Activated naive CD4-positive, alpha-beta T cell (primary cell): ENCODE measurements around the gene ATP6V1G2.
A peak's percentile ranks its signal among the peaks of the same experiment; 100 is the strongest.
"Not testable (repeated sequence)": the region's sequence is repeated elsewhere in the genome, so short reads cannot be mapped to it uniquely, and the experiment has no call there.

Source experiments
- DNase-seq, 4 experiments: peaks; one replicate each; lab custom pipeline; 2025; lab: John Stamatoyannopoulos, UW

The ATP6V1G2 gene

DNA sequence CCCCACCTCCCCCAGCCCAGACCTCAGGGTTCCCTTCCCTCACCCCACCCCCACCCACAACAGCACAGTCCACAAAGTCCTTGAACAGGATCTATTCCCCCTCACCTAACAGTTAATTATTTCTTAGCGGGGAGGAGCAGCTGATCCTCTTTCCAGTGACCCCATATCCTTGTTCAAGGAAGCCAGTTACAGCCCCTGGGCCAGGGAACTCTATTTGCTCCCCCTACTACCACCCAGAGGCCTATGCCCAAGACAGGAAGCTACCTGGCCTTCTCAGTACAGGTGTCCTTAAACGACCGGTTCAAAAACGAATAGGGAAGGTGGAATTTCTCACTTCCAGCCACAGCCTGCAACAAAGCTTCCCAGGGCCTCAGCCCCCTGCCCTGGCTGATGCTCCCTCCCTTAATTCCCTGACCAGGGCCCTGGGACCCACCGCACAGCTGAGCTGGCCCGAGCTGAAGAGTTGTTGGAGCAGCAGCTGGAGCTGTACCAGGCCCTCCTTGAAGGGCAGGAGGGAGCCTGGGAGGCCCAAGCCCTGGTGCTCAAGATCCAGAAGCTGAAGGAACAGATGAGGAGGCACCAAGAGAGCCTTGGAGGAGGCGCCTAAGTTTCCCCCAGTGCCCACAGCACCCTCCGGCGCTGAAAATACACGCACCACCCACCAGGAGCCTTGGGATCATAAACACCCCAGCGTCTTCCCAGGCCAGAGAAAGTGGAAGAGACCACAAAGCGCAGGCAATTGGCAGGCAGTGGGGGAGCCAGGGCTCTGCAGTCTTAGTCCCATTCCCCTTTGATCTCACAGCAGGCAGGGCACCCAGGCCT, 16.9 kb downstream of the ATP6V1G2 start:
- no peak for DNase-seq

- DNase-seq, result no peak
Observed at GRCh38 chr6:31528821-31529328, 17.5 kb downstream of the ATP6V1G2 start, which contains the start of gene MCCD1. Gene MCCD1, plus strand, starts transcription at chr6:31528962. Its CDS starts 53 bp downstream, at chr6:31529015.

DNA sequence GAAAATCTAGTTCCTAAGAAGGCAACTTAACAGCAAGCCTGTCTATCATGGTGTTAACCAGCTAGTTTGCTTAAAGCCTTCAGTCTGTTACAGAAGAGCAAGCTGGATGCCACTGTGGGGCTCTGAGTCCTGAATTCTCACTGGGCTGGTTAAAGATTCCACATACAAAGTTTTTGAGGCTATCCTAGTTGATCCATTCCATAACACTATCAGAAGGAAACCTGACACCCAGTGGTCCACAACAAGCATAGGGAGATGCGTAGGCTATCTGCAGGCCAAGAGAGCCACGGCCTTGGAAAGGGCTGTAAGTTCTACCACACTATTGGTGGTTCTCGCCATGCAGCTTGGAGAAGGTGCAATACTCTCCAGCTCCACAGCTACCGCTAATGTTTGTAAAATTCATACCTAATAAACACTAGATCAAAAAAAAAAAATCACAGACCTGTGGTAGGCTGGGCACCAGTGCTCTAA, 18.1 kb downstream of the ATP6V1G2 start:
- DNase-seq, result no peak

DNA sequence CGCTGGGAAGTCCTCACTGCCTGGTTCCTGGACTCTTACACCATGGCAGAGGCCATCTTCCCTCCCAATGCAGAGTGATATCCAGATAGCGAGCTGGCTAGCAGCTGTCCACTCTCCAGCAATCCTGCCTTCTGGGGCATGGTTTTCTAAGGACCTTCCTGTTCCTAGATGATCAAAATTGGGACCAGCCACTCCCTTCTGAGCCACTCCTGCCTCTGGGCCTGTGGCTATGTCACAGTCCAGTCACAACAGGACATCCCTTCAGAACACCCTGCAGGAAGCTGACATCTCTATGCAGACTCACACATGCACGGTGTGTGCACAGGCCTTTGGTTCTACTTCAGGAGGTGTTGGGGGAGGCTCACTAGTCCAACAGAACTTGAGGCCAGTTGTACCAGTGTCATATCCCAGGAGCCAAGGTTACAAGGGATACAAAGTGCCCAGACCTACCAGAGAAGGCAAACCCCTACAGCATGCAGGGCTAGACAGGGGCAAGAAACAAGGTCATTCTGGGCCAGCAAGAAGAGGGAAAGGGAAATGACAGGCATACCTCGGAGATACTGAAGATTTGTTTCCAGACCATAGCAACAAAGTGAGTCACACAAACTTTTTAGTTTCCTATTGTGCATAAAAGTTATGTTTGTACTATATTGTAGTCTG, 20.3 kb downstream of the ATP6V1G2 start:
- DNase-seq, result no peak

DNA sequence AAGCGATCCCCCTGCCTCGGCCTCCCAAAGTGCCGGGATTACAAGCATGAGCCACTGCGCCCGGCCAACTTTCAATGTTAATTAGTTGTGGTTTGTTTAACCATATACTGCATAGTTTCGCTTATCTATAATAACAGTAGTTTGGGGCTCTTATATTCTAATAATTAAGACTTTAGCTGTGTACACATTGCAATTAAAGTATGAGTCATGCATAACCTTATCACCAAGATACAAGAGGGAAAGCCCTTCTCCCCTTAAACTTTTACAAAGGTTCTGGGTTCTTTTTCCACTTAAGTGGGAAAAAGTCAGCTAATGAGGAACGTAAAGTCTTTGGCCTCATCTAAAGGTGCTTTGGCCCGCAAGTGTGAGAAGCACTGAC, 20.9 kb downstream of the ATP6V1G2 start:
- DNase-seq, result no peak

GRCh38 chr6:31521835-31522234, 24.6 kb downstream of the ATP6V1G2 start:
- DNase-seq, result no peak

GRCh38 chr6:31513456-31514165, 32.8 kb downstream of the ATP6V1G2 start:
- DNase-seq, result no peak

- no peak for DNase-seq
Observed at GRCh38 chr6:31510007-31510406, 36.4 kb downstream of the ATP6V1G2 start.

- not testable (repeated sequence) for DNase-seq
Observed at GRCh38 chr6:31509036-31509435, 37.4 kb downstream of the ATP6V1G2 start.

DNA sequence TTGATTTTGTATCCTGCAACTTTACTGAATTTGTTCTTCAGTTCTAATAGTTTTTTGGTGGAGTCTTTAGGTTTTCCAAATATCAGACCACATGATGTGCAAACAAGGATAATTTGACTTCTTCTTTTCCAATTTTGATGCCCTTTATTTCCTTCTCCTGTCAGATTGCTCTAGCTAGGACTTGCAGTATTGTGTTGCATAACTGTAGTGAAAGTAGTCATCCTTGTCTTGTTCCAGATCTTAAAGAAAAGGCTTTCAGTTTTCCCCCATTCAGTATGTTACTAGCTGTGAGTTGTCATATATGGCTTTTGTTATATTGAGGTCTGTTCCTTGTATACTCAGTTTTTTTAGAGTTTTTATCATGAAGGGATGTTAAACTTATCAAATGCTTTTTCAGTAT, 43.8 kb downstream of the ATP6V1G2 start:
- DNase-seq, result no peak

GRCh38 chr6:31499648-31500047, 46.8 kb downstream of the ATP6V1G2 start:
- not testable (repeated sequence) for DNase-seq

GRCh38 chr6:31498748-31499147, 47.7 kb downstream of the ATP6V1G2 start:
- no peak for DNase-seq

DNA sequence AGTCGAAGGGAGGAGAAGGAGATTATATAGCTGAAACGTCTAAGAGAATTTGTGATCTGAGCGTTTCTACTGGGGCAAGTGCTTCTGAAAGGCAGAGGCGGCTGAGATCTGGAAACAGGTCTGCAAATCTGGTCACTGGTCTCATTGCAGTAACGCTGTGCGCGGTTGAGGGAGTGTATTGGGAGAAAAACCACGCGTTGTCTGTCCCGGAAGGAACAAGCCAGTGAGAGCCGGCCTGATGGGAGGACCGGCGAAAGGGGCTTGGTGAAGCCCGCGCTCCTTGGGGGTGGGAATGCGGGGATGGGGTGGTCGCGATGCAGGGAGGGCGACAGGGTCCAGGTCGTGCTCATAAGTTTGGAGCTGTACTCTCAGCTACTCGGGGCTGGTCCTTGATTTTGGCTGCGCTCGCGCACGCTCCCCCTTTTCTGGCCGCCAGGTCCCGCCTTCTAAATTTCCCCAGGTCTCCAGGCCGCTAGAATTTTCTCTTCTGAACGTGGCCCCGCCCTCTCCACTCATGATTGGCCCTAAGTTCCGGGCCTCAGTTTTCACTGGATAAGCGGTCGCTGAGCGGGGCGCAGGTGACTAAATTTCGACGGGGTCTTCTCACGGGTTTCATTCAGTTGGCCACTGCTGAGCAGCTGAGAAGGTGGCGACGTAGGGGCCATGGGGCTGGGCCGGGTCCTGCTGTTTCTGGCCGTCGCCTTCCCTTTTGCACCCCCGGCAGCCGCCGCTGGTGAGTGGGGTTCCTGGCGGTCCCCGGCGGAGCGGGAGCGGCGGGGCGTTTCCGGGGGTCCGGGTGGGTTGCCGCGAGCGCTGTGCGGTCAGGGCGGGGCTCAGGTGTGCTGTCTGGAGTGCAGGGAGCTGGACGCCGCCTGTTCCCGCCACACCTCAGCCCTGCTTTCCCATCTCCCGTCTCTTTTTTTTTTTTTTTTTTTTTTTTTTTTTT, 48.6 kb downstream of the ATP6V1G2 start, which contains the start of gene MICB:
MICB (plus strand) TSS at position 615 of the 946 bp plus-strand sequence; CDS start at position 664, 49 bp downstream.
- DNase-seq, result peak; percentile 42 to 77 (median 58)

DNA sequence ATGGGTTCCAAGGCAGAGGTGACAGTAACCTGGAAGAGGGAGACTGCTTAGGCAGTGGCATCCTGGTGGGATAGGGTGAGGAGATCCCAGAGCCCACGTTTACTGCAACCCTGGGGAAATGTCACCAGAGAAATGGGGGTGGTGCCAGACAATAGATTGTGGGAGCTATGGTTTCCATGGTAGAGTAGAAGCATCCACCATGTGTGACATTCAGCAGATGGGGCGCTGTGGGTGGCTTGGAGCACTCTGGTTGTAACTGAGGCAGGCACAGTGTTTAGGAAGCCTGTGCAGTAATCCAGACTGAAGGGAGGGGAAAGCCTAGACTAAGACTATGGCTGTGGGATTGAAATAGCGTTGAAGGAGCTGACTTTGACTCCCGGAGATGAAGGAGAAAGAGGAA, 49.6 kb downstream of the ATP6V1G2 start:
- DNase-seq, result not testable (repeated sequence)

GRCh38 chr6:31495580-31495979, 50.8 kb downstream of the ATP6V1G2 start:
- DNase-seq, result no peak
